Measurements from ENCODE around the gene GAN.

DNA sequence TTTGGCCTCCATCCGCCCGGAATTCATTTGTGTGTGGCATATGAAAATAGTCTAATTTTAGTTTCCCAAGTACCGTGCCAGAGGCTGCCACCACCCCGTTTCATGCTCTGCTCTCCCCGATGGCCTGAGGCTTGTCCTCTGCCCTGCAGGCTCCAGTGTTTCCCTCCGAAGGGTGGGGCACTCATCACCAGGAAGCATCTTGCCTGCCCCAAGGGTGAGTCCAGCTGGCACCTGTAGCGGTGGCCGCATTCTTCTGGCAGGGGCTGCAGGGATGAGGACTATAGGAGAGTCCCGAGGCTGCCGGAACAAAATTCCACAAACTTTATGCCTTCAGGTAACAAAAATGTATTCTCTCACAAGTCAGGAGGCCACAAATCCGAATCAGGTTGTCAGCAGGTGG is 106.8 kb downstream of the GAN start:
- TF ChIP-seq, protein P1, sequence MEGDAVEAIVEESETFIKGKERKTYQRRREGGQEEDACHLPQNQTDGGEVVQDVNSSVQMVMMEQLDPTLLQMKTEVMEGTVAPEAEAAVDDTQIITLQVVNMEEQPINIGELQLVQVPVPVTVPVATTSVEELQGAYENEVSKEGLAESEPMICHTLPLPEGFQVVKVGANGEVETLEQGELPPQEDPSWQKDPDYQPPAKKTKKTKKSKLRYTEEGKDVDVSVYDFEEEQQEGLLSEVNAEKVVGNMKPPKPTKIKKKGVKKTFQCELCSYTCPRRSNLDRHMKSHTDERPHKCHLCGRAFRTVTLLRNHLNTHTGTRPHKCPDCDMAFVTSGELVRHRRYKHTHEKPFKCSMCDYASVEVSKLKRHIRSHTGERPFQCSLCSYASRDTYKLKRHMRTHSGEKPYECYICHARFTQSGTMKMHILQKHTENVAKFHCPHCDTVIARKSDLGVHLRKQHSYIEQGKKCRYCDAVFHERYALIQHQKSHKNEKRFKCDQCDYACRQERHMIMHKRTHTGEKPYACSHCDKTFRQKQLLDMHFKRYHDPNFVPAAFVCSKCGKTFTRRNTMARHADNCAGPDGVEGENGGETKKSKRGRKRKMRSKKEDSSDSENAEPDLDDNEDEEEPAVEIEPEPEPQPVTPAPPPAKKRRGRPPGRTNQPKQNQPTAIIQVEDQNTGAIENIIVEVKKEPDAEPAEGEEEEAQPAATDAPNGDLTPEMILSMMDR (IDR thresholded peaks at IDR 0.05; ENCODE audit: insufficient read depth, low read depth, low read length): no peak
- TF ChIP-seq EZH2 (IDR thresholded peaks at IDR 0.05; ENCODE audit: insufficient read depth, low read length): no peak

Measured in astrocyte (in vitro differentiated cells and primary cell).